Renal cortical epithelial cell (primary cell): Measurements from ENCODE around the gene KLHL33. TPM values are rescaled to one million over a fixed set of nuclear protein-coding genes. Genes with fewer than 3 reads are reported as not detected.

Experiments
- DNase-seq: peaks from one replicate; pipeline ENCODE4 v3.0.0-alpha.2; 2011; ENCODE audit warnings: low read depth
- total RNA-seq: library from RNA; depleted of rRNA; stranded (reverse); fragments of >200 nt; gene quantifications from 2 replicates; pipeline ENCODE4 v1.2.3, GENCODE V29; 2014

KLHL33 gene
- total RNA-seq: not detected in 2 replicates

GRCh38 chr14:20435582-20436362, at the start of gene KLHL33:
KLHL33 (minus strand) TSS chr14:20436166; CDS start chr14:20435811, 355 bp downstream.
- DNase-seq: no peak

GRCh38 chr14:20482382-20482781, 46.4 kb upstream of the KLHL33 start:
- no peak for DNase-seq

GRCh38 chr14:20478894-20479293, 42.9 kb upstream of the KLHL33 start:
- DNase-seq: no peak

GRCh38 chr14:20477211-20477876, 41.4 kb upstream of the KLHL33 start:
- no peak for DNase-seq

- no peak for DNase-seq
These were observed 40.8 kb upstream of the KLHL33 start for GRCh38 chr14:20476776-20477175.

- peak; percentile 13 for DNase-seq
These were observed 36.7 kb upstream of the KLHL33 start for GRCh38 chr14:20472536-20473169.

GRCh38 chr14:20470603-20470901, 34.6 kb upstream of the KLHL33 start:
- DNase-seq: no peak

GRCh38 chr14:20469890-20470602, 34.1 kb upstream of the KLHL33 start:
- peak; percentile 92 for DNase-seq

GRCh38 chr14:20469242-20469889, 33.4 kb upstream of the KLHL33 start, which contains the start of gene PNP:
PNP (plus strand) TSS chr14:20469406; CDS start chr14:20469525, 119 bp downstream.
- peak; percentile 80 for DNase-seq

- no peak for DNase-seq
These were observed 32.8 kb upstream of the KLHL33 start for GRCh38 chr14:20468764-20469241.

GRCh38 chr14:20461225-20462141, 25.5 kb upstream of the KLHL33 start, which contains the start of gene PIP4P1:
PIP4P1 (minus strand) TSS chr14:20461434; CDS start chr14:20461325, 109 bp downstream.
- DNase-seq: peak; percentile 100

GRCh38 chr14:20460458-20461224, 24.7 kb upstream of the KLHL33 start:
- no peak for DNase-seq

- no peak for DNase-seq
These were observed 22.2 kb upstream of the KLHL33 start for GRCh38 chr14:20458031-20458789.

- DNase-seq: no peak
These were observed 21.0 kb upstream of the KLHL33 start for GRCh38 chr14:20456971-20457370.

GRCh38 chr14:20455355-20456300, 19.7 kb upstream of the KLHL33 start:
- no peak for DNase-seq

- peak; percentile 96 for DNase-seq
These were observed 18.8 kb upstream of the KLHL33 start, which contains the start of the genes APEX1 and OSGEP for GRCh38 chr14:20454516-20455354. APEX1 (plus strand) TSS chr14:20455226; CDS start chr14:20455646, 420 bp downstream. OSGEP (minus strand) TSS chr14:20454812; CDS start chr14:20454683, 129 bp downstream.
